Kidney (tissue), 14 donors: Measurements from ENCODE around the gene OR13C9. TPM values are rescaled to one million over a fixed set of nuclear protein-coding genes. Genes with fewer than 3 reads are reported as not detected.

Source experiments
- DNase-seq, 5 donors: peaks; one replicate each; pipeline ENCODE4 v3.0.0-alpha.2; 2013 to 2020
- FAIRE-seq: peaks from 2 replicates; lab custom pipeline; 2012; peaks lifted over from hg19 to GRCh38; lab: Jason Lieb, UNC
- H3K27ac ChIP-seq, 2 donors: one replicate each; pipeline ENCODE4 v1.7.0; 2013; ENCODE audit warnings: low read depth in 2 of 2, low read length in 2 of 2, inconsistent platforms in 1 of 2
- H3K27me3 ChIP-seq: one replicate; pipeline ENCODE4 v1.7.1; 2013; ENCODE audit warnings: low read length, inconsistent platforms; ENCODE audit not compliant: control insufficient read depth, insufficient read depth
- H3K36me3 ChIP-seq, 3 donors: one replicate each; pipeline versions ENCODE4 v1.7.0 to v1.7.1; 2013; ENCODE audit warnings: low read length in 3 of 3, control low read depth in 1 of 3, inconsistent platforms in 1 of 3; ENCODE audit not compliant: insufficient read depth in 3 of 3, control insufficient read depth in 2 of 3
- H3K4me1 ChIP-seq, 3 donors: one replicate each; pipeline versions ENCODE4 v1.7.0 to v1.7.1; 2013; ENCODE audit warnings: low read length in 3 of 3, inconsistent platforms in 1 of 3, low read depth in 1 of 3; ENCODE audit not compliant: control insufficient read depth in 2 of 3, insufficient read depth in 2 of 3
- H3K4me3 ChIP-seq, 3 donors: one replicate each; pipeline versions ENCODE4 v1.7.0 to v1.8.1; 2013; ENCODE audit warnings: low read length in 3 of 3, control low read depth in 1 of 3, inconsistent platforms in 1 of 3
- H3K9ac ChIP-seq, 3 donors: one replicate each; pipeline versions ENCODE4 v1.7.0 to v1.7.1; 2013; ENCODE audit warnings: low read length in 3 of 3, control low read depth in 1 of 3, inconsistent platforms in 1 of 3
- H3K9me3 ChIP-seq, 3 donors: one replicate each; pipeline versions ENCODE4 v1.7.0 to v1.7.1; 2013; ENCODE audit warnings: low read length in 3 of 3, control low read depth in 1 of 3, inconsistent platforms in 1 of 3; ENCODE audit not compliant: control insufficient read depth in 2 of 3, insufficient read depth in 1 of 3
- intact Hi-C: fragments of 100-400 bp; cut with DNase I; formaldehyde crosslinking; loops from one replicate; pipeline ENCODE4 v1.11.1; 2022
- polyA plus RNA-seq: library from polyadenylated mRNA; stranded (reverse); fragments of 350-450 nt; fragmentation: Illumina TruSeq; extraction: RNeasy Lipid Tissue Mini Kit (QIAGEN cat#74804); gene quantifications from one replicate; pipeline ENCODE4 v1.2.3, GENCODE V29; 2014; ENCODE audit warnings: low read depth, low replicate concordance; ENCODE audit not compliant: insufficient read depth
- total RNA-seq: library from RNA; stranded (reverse); fragmentation: NEBNext Ultra II Directional; extraction: Animal tissue kit (Norgen Biotek cat#: 25700); gene quantifications from one replicate; pipeline ENCODE4 v1.2.1, GENCODE V29; 2021
- TF ChIP-seq, protein P1 (sequence below): IDR thresholded peaks from 3 replicates; pipeline ENCODE4 v1.5.1; 2012; ENCODE audit warnings: mild to moderate bottlenecking, moderate library complexity, borderline replicate concordance; ENCODE audit not compliant: insufficient read depth; ENCODE audit errors: extremely low read depth
- donor health status: control.
- donor health status: control.
- donor health status: control.
- donor health status: control.
- donor health status: control.
- donor health status: DM: yes; HTN: yes; CAD: no.
- donor health status: Normal renal cell carcinoma (clear cell type).

Gene OR13C9
- total and polyA plus RNA-seq, 2 donors from 2014 or later = not detected

- Histone ChIP-seq H3K27ac (no peak overlapping the region), H3K9me3 (peaks cover 0 to 2% (median 0%) of the 10 kb centered on the region in 3 donors), H3K4me1 (no peaks in the 10 kb centered on the region), H3K9ac (no peak overlapping the region), H3K36me3 (no peaks in the 10 kb centered on the region), H3K4me3 (no peak overlapping the region), H3K27me3 (no peaks in the 10 kb centered on the region)
- TF ChIP-seq, protein P1, sequence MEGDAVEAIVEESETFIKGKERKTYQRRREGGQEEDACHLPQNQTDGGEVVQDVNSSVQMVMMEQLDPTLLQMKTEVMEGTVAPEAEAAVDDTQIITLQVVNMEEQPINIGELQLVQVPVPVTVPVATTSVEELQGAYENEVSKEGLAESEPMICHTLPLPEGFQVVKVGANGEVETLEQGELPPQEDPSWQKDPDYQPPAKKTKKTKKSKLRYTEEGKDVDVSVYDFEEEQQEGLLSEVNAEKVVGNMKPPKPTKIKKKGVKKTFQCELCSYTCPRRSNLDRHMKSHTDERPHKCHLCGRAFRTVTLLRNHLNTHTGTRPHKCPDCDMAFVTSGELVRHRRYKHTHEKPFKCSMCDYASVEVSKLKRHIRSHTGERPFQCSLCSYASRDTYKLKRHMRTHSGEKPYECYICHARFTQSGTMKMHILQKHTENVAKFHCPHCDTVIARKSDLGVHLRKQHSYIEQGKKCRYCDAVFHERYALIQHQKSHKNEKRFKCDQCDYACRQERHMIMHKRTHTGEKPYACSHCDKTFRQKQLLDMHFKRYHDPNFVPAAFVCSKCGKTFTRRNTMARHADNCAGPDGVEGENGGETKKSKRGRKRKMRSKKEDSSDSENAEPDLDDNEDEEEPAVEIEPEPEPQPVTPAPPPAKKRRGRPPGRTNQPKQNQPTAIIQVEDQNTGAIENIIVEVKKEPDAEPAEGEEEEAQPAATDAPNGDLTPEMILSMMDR = no peak
- FAIRE-seq (no peak), DNase-seq (no peak)
- intact Hi-C loops = no loop called here
These were observed 40.7 kb downstream of the OR13C9 start for GRCh38 chr9:104577263-104577662.

DNA sequence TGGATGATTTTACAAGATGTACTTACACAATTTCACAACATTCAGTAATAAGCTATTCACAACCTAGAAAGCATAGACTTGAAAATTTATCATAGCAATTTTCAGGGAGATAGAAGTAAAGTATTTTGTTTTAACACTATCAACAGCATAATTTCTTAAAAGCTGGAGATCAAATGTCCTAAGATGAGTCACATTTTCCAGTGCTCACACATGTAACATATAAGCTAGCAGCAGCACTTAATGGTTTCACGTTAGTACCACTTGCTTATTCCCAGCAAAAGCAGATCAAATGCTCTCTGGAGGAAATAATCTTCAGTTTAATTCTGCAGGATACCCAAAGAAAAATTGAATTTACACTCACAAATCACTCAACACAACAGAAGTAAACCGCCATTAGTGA lies 42.5 kb downstream of the OR13C9 start:
- FAIRE-seq (no peak), DNase-seq (no peak)
- intact Hi-C loops = no loop called here
- Histone ChIP-seq H3K36me3 (no peaks in the 10 kb centered on the region), H3K27me3 (no peaks in the 10 kb centered on the region), H3K4me3 (no peak overlapping the region), H3K9ac (no peak overlapping the region), H3K27ac (no peak overlapping the region), H3K9me3 (peaks cover 0 to 2% (median 0%) of the 10 kb centered on the region in 3 donors), H3K4me1 (no peaks in the 10 kb centered on the region)
- TF ChIP-seq, protein P1 = no peak

DNA sequence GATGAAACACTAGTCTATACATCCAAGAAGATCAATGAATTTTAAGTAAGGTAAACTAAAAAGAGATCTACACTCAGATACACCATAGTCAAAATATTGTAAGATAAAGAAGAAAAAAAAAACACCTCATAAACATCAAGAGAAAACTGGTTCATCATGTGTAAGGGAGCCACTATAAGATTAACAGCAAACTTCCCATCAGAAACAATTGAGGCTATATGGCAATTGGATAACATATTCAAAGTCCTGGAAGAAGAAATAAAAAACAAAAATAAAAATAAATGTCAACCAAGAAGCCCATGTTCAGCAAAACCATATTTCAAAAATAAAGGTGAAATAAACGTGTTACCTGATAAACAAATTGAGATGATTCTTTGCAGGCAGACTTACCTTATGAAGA lies 45.4 kb downstream of the OR13C9 start:
- peaks cover 0 to 2% (median 0%) of the 10 kb centered on the region in 3 donors for H3K9me3 ChIP-seq
- H3K27ac ChIP-seq = no peak overlapping the region
- DNase-seq (no peak), FAIRE-seq (no peak)
- H3K9ac ChIP-seq = no peak overlapping the region
- H3K4me3 ChIP-seq = no peak overlapping the region
- H3K27me3 ChIP-seq = no peaks in the 10 kb centered on the region
- H3K36me3 ChIP-seq = no peaks in the 10 kb centered on the region
- intact Hi-C loops = no loop called here
- no peaks in the 10 kb centered on the region for H3K4me1 ChIP-seq
- TF ChIP-seq, protein P1 = no peak

DNA sequence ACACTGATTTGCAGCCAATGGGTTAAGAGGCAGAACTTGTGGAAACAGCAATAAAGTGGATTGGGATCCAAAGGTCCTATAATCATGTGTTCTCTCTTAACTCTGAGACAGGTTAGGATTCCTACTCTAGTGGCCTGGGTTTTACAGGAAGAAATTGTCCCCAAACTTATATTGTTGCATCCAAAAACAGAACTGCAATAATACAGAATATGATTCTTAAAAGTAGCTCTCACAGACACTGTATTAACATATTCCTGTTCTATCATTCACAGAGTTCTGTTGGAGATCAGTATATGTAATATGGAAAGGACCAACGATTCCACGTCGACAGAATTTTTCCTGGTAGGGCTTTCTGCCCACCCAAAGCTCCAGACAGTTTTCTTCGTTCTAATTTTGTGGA lies 49.1 kb downstream of the OR13C9 start, which contains the start of gene OR13C8:
OR13C8 (plus strand) TSS at position 301 of the 400 bp plus-strand sequence; CDS start at position 301, 0 bp downstream.
- H3K9ac ChIP-seq = no peak within 1 kb of the TSS
- no peaks in the 10 kb centered on the region for H3K27me3 ChIP-seq
- no peak for DNase-seq
- no peaks in the 10 kb centered on the region for H3K4me1 ChIP-seq
- peaks cover 0 to 2% (median 0%) of the 10 kb centered on the region in 3 donors for H3K9me3 ChIP-seq
- H3K27ac ChIP-seq = no peak within 1 kb of the TSS
- no peak for FAIRE-seq
- no peak within 1 kb of the TSS for H3K4me3 ChIP-seq
- TF ChIP-seq, protein P1 = no peak
- no peaks in the 10 kb centered on the region for H3K36me3 ChIP-seq
- intact Hi-C loops = no loop called here
